HepG2 (cell line): ENCODE results near the gene CLCNKA. TPM values are rescaled to one million over a fixed set of nuclear protein-coding genes. Genes with fewer than 3 reads are reported as not detected.

Experiments
- ATM ChIP-seq: fragments of 450-650 bp; IDR thresholded peaks from 2 replicates; pipeline ENCODE4 v1.7.1; 2017; ENCODE audit warnings: mild to moderate bottlenecking, borderline replicate concordance
- BRD4 ChIP-seq: sonication (generic); formaldehyde crosslinking; IDR thresholded peaks from 2 replicates; pipeline ENCODE4 v1.4.0; 2020; ENCODE audit warnings: missing genetic modification reagents
- CBX1 ChIP-seq: IDR thresholded peaks from one replicate; pipeline ENCODE4 v1.6.1; 2016; ENCODE audit warnings: antibody characterized with exemption, low read depth
- FOXK1 ChIP-seq: sonication (generic); formaldehyde crosslinking; IDR thresholded peaks from 2 replicates; pipeline ENCODE4 v1.4.0; 2020; ENCODE audit warnings: low read depth, missing genetic modification reagents, borderline replicate concordance
- HNF4A ChIP-seq: sonication (generic); formaldehyde crosslinking; IDR thresholded peaks from 2 replicates; pipeline ENCODE4 v1.4.0; 2020; ENCODE audit warnings: missing genetic modification reagents
- NR2F1 ChIP-seq, 2 experiments: fragments of 450-650 bp in 1 of 2; formaldehyde crosslinking in 1 of 2; IDR thresholded peaks; 2 replicates each; pipeline versions ENCODE4 v1.5.0 to v1.6.1; 2016 to 2020; ENCODE audit warnings: mild to moderate bottlenecking in 1 of 2, missing compliant biosample characterization in 1 of 2, missing genetic modification reagents in 1 of 2, moderate library complexity in 1 of 2
- PAX8 ChIP-seq: sonication (generic); formaldehyde crosslinking; IDR thresholded peaks from 2 replicates; pipeline ENCODE4 v1.8.0; 2022; ENCODE audit warnings: mild to moderate bottlenecking, missing genetic modification reagents, borderline replicate concordance
- SAP130 ChIP-seq: IDR thresholded peaks from 2 replicates; pipeline ENCODE4 v1.6.1; 2016; ENCODE audit warnings: low read depth
- TCF7L2 ChIP-seq: IDR thresholded peaks from 2 replicates; pipeline ENCODE4 v1.6.1; 2011; ENCODE audit warnings: mild to moderate bottlenecking, low read depth, low read length, moderate library complexity
- ZNF101 ChIP-seq: sonication (generic); formaldehyde crosslinking; IDR thresholded peaks from 2 replicates; pipeline ENCODE4 v1.4.0; 2020; ENCODE audit warnings: mild to moderate bottlenecking, low read depth, missing genetic modification reagents, borderline replicate concordance
- ZNF121 ChIP-seq: sonication (generic); formaldehyde crosslinking; IDR thresholded peaks from 2 replicates; pipeline ENCODE4 v1.5.0; 2020; ENCODE audit warnings: mild to moderate bottlenecking, missing genetic modification reagents
- ZNF17 ChIP-seq: sonication (generic); formaldehyde crosslinking; IDR thresholded peaks from 2 replicates; pipeline ENCODE4 v1.5.0; 2020; ENCODE audit warnings: mild to moderate bottlenecking, missing genetic modification reagents
- ZNF431 ChIP-seq: sonication (generic); formaldehyde crosslinking; IDR thresholded peaks from 2 replicates; pipeline ENCODE4 v1.9.0; 2022; ENCODE audit warnings: missing genetic modification reagents, low read depth, mild to moderate bottlenecking, borderline replicate concordance
- ZNF589 ChIP-seq: sonication (generic); formaldehyde crosslinking; conservative IDR thresholded peaks from 2 replicates; pipeline ENCODE4 v1.8.0; 2022; ENCODE audit warnings: mild to moderate bottlenecking, moderate library complexity, missing genetic modification reagents
- ZNF660 ChIP-seq: sonication (generic); formaldehyde crosslinking; IDR thresholded peaks from 2 replicates; pipeline ENCODE4 v1.5.1; 2020; ENCODE audit warnings: mild to moderate bottlenecking, low read depth, missing genetic modification reagents, borderline replicate concordance
- ZNF720 ChIP-seq: sonication (generic); formaldehyde crosslinking; IDR thresholded peaks from 2 replicates; pipeline ENCODE4 v1.4.0; 2020; ENCODE audit warnings: missing genetic modification reagents
- ZNF792 ChIP-seq: IDR thresholded peaks from 2 replicates; pipeline ENCODE4 v1.6.1; 2016
- polyA plus RNA-seq, 8 experiments: library from polyadenylated mRNA; depleted of rRNA in 3 of 8; stranded (reverse) in 7 of 8; unstranded in 1 of 8; fragments of >200 nt; fragmentation: Illumina TruSeq in 4 of 8; extraction: Trizol in 4 of 8; gene quantifications; 2 replicates each; pipeline versions ENCODE4 v1.2.1 to v1.2.3, GENCODE V29; 2011 to 2016; ENCODE audit warnings: low read depth in 4 of 8, missing spikeins in 1 of 8, mixed read lengths in 1 of 8; ENCODE audit not compliant: insufficient read depth in 1 of 8
- total RNA-seq, 5 experiments: library from RNA; depleted of rRNA; stranded (reverse); fragments of >200 nt; fragmentation: Illumina TruSeq; extraction: Trizol; gene quantifications; 2 replicates each; pipeline ENCODE4 v1.2.3, GENCODE V29; 2016; ENCODE audit warnings: low read depth in 1 of 5
- TF ChIP-seq, protein P1 (sequence below): sonication (generic); formaldehyde crosslinking; IDR thresholded peaks from 2 replicates; pipeline ENCODE4 v1.5.0; 2020; ENCODE audit warnings: mild to moderate bottlenecking, missing genetic modification reagents
- TF ChIP-seq, protein P2 (sequence below): IDR thresholded peaks from 2 replicates; pipeline ENCODE4 v1.6.1; 2012; ENCODE audit warnings: low read length, improper control_type of control experiment
- TF ChIP-seq, protein P3 (sequence below): sonication (generic); formaldehyde crosslinking; IDR thresholded peaks from 2 replicates; pipeline ENCODE4 v1.5.1; 2020; ENCODE audit warnings: missing genetic modification reagents, mild to moderate bottlenecking, borderline replicate concordance
- TF ChIP-seq, protein P4 (sequence below): sonication (generic); formaldehyde crosslinking; IDR thresholded peaks from 2 replicates; pipeline ENCODE4 v1.5.0; 2020; ENCODE audit warnings: missing genetic modification reagents

The CLCNKA gene
- total and polyA plus RNA-seq, 2 of the 13 experiments (the other 11 are each of a cell fraction or from before 2014, with no cell fraction given): 0.03 TPM; not detected in 1

DNA sequence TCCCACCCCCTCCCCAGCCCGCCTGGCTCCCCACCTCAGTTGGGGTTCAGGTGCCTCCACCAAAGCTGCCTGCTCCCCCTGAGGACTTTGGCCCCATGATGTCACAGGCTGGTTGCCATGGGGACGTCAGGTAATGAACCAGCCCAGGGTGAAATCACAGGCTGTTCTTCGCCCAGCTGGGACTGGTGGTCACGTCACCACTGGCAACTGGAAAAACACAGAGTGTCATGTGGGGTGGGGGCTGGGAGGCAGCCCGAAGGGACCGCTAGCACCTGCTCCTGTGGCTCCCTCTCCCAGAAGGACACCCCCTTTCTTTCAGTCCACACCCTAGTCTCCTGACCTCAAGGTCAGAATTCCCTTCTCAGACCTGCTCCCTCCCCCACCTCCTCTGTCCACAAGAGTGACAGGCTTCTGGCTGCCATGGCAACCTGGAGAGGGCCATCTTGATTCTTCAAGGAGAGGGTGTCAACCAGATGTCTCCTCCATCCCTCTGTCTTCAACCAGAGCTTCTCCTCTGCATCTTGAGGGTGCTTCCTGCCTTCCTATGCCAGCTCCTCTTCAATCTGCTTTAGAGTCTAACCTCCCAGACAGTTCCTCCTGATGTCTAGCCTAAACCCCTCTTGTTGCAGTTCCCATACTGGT, 45.4 kb downstream of the CLCNKA start (continued):
- TF ChIP-seq, protein P1, sequence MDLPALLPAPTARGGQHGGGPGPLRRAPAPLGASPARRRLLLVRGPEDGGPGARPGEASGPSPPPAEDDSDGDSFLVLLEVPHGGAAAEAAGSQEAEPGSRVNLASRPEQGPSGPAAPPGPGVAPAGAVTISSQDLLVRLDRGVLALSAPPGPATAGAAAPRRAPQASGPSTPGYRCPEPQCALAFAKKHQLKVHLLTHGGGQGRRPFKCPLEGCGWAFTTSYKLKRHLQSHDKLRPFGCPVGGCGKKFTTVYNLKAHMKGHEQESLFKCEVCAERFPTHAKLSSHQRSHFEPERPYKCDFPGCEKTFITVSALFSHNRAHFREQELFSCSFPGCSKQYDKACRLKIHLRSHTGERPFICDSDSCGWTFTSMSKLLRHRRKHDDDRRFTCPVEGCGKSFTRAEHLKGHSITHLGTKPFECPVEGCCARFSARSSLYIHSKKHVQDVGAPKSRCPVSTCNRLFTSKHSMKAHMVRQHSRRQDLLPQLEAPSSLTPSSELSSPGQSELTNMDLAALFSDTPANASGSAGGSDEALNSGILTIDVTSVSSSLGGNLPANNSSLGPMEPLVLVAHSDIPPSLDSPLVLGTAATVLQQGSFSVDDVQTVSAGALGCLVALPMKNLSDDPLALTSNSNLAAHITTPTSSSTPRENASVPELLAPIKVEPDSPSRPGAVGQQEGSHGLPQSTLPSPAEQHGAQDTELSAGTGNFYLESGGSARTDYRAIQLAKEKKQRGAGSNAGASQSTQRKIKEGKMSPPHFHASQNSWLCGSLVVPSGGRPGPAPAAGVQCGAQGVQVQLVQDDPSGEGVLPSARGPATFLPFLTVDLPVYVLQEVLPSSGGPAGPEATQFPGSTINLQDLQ (CRISPR knock-in tag): no peak
- no peak for TF ChIP-seq ZNF720 (CRISPR knock-in tag)
- peak; percentile 72 for TF ChIP-seq SAP130 (CRISPR knock-in tag)
- TF ChIP-seq, protein P2, sequence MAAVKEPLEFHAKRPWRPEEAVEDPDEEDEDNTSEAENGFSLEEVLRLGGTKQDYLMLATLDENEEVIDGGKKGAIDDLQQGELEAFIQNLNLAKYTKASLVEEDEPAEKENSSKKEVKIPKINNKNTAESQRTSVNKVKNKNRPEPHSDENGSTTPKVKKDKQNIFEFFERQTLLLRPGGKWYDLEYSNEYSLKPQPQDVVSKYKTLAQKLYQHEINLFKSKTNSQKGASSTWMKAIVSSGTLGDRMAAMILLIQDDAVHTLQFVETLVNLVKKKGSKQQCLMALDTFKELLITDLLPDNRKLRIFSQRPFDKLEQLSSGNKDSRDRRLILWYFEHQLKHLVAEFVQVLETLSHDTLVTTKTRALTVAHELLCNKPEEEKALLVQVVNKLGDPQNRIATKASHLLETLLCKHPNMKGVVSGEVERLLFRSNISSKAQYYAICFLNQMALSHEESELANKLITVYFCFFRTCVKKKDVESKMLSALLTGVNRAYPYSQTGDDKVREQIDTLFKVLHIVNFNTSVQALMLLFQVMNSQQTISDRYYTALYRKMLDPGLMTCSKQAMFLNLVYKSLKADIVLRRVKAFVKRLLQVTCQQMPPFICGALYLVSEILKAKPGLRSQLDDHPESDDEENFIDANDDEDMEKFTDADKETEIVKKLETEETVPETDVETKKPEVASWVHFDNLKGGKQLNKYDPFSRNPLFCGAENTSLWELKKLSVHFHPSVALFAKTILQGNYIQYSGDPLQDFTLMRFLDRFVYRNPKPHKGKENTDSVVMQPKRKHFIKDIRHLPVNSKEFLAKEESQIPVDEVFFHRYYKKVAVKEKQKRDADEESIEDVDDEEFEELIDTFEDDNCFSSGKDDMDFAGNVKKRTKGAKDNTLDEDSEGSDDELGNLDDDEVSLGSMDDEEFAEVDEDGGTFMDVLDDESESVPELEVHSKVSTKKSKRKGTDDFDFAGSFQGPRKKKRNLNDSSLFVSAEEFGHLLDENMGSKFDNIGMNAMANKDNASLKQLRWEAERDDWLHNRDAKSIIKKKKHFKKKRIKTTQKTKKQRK: no peak
- TF ChIP-seq TCF7L2: no peak
- TF ChIP-seq ATM: no peak
- TF ChIP-seq PAX8 (CRISPR knock-in tag): no peak
- no peak for TF ChIP-seq CBX1
- TF ChIP-seq ZNF17 (CRISPR knock-in tag): no peak
- TF ChIP-seq ZNF589 (CRISPR knock-in tag): no peak
- TF ChIP-seq ZNF660 (CRISPR knock-in tag): no peak
- TF ChIP-seq ZNF431 (CRISPR knock-in tag): 0 out of 2 replicates have a peak, but pooled peaks have one; percentile 18
- no peak for TF ChIP-seq ZNF121
- TF ChIP-seq ZNF101: no peak
- peak; percentile 62 for TF ChIP-seq HNF4A
- 0 out of 4 replicates have a peak, but pooled peaks of 1 of the 2 experiments have one; percentile 22 for TF ChIP-seq NR2F1 (CRISPR knock-in tag; IDR thresholded peaks at IDR 0.05)
- TF ChIP-seq, protein P3, sequence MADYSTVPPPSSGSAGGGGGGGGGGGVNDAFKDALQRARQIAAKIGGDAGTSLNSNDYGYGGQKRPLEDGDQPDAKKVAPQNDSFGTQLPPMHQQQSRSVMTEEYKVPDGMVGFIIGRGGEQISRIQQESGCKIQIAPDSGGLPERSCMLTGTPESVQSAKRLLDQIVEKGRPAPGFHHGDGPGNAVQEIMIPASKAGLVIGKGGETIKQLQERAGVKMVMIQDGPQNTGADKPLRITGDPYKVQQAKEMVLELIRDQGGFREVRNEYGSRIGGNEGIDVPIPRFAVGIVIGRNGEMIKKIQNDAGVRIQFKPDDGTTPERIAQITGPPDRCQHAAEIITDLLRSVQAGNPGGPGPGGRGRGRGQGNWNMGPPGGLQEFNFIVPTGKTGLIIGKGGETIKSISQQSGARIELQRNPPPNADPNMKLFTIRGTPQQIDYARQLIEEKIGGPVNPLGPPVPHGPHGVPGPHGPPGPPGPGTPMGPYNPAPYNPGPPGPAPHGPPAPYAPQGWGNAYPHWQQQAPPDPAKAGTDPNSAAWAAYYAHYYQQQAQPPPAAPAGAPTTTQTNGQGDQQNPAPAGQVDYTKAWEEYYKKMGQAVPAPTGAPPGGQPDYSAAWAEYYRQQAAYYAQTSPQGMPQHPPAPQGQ (CRISPR knock-in tag): no peak
- TF ChIP-seq BRD4: no peak
- TF ChIP-seq ZNF792 (CRISPR knock-in tag): no peak
- no peak for TF ChIP-seq FOXK1 (CRISPR knock-in tag)
- TF ChIP-seq, protein P4, sequence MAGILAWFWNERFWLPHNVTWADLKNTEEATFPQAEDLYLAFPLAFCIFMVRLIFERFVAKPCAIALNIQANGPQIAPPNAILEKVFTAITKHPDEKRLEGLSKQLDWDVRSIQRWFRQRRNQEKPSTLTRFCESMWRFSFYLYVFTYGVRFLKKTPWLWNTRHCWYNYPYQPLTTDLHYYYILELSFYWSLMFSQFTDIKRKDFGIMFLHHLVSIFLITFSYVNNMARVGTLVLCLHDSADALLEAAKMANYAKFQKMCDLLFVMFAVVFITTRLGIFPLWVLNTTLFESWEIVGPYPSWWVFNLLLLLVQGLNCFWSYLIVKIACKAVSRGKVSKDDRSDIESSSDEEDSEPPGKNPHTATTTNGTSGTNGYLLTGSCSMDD: no peak
